Measurements from ENCODE around the gene MTF1. TPM values are rescaled to one million over a fixed set of nuclear protein-coding genes. Genes with fewer than 3 reads are reported as not detected.

MTF1 gene
- total and polyA plus RNA-seq, 4 donors: 2.6 to 23.3 (median 10.8) TPM

DNA sequence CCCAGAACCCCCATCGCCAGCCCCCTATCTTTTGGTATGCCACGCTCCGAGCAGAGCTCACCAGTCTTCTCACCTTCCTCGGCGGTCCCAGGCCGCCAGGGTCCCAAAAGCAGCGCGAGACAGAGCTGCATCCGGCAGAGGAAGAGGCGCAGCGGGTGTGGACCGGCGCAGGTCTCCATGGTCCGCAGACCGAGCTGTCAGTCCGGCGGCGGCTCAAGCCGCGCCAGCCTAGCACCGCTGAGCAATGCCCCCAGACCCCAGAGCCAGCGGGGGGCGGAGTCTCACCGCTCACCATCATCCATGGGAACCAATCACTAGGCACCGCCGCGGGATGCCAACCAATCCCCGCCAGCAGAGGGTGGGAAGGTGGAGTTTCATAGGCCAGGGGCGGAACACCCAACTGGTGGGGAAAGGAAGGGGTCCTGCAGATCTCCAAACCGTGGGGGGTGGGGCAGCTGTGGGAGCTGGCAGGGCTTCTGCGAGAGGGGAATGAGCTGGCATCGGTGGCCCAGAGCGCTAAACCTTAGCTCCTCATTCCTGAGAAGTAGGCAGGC is 94.4 kb downstream of the MTF1 start, which contains the start of gene EPHA10:
Gene EPHA10 (minus strand): TSS at position 233 of the 554 bp plus-strand sequence. CDS start 54 bp downstream, at position 179.
- Histone ChIP-seq H3K4me3 (no peak within 1 kb of the TSS), H3K4me1 (ENCODE audit: control insufficient read depth in 5 of 5, insufficient read depth in 5 of 5, low read length in 5 of 5) (peaks cover 0 to 2% (median 0%) of the 10 kb centered on the region in 5 donors), H3K27ac (ENCODE audit: low read depth in 1 of 2, low read length in 1 of 2) (no peak within 1 kb of the TSS), H3K36me3 (ENCODE audit: control insufficient read depth in 4 of 4, insufficient read depth in 4 of 4, low read length in 4 of 4) (no peaks in the 10 kb centered on the region), H3K27me3 (ENCODE audit: control insufficient read depth in 3 of 3, insufficient read depth in 3 of 3, low read length in 2 of 3) (peaks cover 12 to 52% (median 27%) of the 10 kb centered on the region in 3 donors), H3K9ac (ENCODE audit: insufficient read depth in 1 of 2, low read length in 2 of 2) (no peak within 1 kb of the TSS), H3K9me3 (ENCODE audit: control insufficient read depth in 4 of 4, insufficient read depth in 3 of 4, low read length in 3 of 4) (peaks cover 0 to 19% (median 0%) of the 10 kb centered on the region in 4 donors)
- ATAC-seq (ENCODE audit: insufficient read depth, low FRiP score): no peak
- DNase-seq: no peak
- WGBS, 2 donors: 6 to 8% methylated on average over 33 of the region's 33 CpGs
- TF ChIP-seq, protein P1, sequence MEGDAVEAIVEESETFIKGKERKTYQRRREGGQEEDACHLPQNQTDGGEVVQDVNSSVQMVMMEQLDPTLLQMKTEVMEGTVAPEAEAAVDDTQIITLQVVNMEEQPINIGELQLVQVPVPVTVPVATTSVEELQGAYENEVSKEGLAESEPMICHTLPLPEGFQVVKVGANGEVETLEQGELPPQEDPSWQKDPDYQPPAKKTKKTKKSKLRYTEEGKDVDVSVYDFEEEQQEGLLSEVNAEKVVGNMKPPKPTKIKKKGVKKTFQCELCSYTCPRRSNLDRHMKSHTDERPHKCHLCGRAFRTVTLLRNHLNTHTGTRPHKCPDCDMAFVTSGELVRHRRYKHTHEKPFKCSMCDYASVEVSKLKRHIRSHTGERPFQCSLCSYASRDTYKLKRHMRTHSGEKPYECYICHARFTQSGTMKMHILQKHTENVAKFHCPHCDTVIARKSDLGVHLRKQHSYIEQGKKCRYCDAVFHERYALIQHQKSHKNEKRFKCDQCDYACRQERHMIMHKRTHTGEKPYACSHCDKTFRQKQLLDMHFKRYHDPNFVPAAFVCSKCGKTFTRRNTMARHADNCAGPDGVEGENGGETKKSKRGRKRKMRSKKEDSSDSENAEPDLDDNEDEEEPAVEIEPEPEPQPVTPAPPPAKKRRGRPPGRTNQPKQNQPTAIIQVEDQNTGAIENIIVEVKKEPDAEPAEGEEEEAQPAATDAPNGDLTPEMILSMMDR (IDR thresholded peaks at IDR 0.05; ENCODE audit: control extremely low read depth, extremely low read depth): no peak

DNA sequence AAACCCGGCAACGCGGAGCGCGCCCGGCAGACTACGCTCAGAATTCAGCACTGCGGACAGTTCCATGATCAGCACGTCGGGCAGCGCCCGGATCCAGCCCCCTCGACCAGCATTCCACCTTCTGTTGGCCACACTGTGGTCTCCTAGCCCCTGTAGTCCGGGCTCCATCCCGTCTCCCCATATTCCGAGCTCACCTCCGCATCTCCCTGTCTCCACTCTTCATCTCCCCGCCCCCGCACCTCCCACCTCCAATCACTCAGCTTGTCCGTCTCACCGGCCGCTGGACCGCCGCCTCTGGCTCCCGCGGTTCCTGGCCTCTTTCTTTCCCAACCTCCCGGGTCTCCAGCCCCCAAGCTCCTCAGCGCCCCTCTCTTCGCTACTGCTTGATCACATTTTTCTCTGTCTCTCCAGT is 95.0 kb downstream of the MTF1 start:
- 5 to 10% methylated on average over 29 of the region's 29 CpGs for WGBS, 2 donors

DNA sequence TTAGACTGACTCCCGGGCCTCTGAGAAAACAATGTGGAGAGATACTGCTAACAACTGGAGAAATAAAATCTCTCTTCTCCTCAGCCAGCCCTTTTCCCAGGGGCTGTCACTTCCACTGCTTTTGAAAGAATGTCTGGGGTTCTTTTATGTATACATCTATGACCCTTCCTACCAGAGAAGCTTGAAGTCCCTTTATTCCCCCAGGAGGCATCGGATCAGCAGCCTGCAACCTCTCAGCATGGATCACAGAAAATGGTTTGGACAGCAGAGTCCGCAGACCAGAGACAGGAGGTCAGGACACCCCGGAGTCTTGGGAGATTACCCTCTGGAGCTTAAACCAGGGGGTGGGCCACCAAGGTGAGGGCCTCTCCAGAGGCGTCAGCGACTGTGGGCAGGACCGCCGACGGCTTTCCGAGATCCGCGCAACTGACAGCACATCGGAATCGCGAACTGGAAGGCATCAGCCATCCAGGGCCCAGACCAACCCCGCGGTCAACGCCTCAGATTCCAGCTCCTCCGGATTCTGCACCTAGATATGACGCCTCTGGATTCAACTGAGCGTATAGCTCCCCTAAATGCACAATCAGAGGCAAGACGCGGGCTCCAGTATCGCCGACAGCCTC is 95.5 kb downstream of the MTF1 start:
- no peak overlapping the region for H3K9ac ChIP-seq (ENCODE audit: insufficient read depth in 1 of 2, low read length in 2 of 2)
- no peak overlapping the region for H3K27ac ChIP-seq (ENCODE audit: low read depth in 1 of 2, low read length in 1 of 2)
- peaks cover 0 to 19% (median 0%) of the 10 kb centered on the region in 4 donors for H3K9me3 ChIP-seq (ENCODE audit: control insufficient read depth in 4 of 4, insufficient read depth in 3 of 4, low read length in 3 of 4)
- 21 to 26% methylated on average over 25 of the region's 25 CpGs for WGBS, 2 donors
- peaks cover 14 to 57% (median 30%) of the 10 kb centered on the region in 3 donors for H3K27me3 ChIP-seq (ENCODE audit: control insufficient read depth in 3 of 3, insufficient read depth in 3 of 3, low read length in 2 of 3)
- no peaks in the 10 kb centered on the region for H3K36me3 ChIP-seq (ENCODE audit: control insufficient read depth in 4 of 4, insufficient read depth in 4 of 4, low read length in 4 of 4)
- TF ChIP-seq, protein P1 (IDR thresholded peaks at IDR 0.05; ENCODE audit: control extremely low read depth, extremely low read depth): no peak
- no peak for DNase-seq
- no peak overlapping the region for H3K4me3 ChIP-seq
- peaks cover 0 to 2% (median 0%) of the 10 kb centered on the region in 5 donors for H3K4me1 ChIP-seq (ENCODE audit: control insufficient read depth in 5 of 5, insufficient read depth in 5 of 5, low read length in 5 of 5)
- no peak for ATAC-seq (ENCODE audit: insufficient read depth, low FRiP score)

More for the DNA sequence above, 95.0 kb downstream of the MTF1 start:
- peak; percentile 63 to 79 (median 72) for DNase-seq
- Histone ChIP-seq H3K4me3 (no peak overlapping the region), H3K27ac (ENCODE audit: low read depth in 1 of 2, low read length in 1 of 2) (no peak overlapping the region), H3K4me1 (ENCODE audit: control insufficient read depth in 5 of 5, insufficient read depth in 5 of 5, low read length in 5 of 5) (peaks cover 0 to 2% (median 0%) of the 10 kb centered on the region in 5 donors), H3K9ac (ENCODE audit: insufficient read depth in 1 of 2, low read length in 2 of 2) (no peak overlapping the region), H3K9me3 (ENCODE audit: control insufficient read depth in 4 of 4, insufficient read depth in 3 of 4, low read length in 3 of 4) (peaks cover 0 to 19% (median 0%) of the 10 kb centered on the region in 4 donors), H3K36me3 (ENCODE audit: control insufficient read depth in 4 of 4, insufficient read depth in 4 of 4, low read length in 4 of 4) (no peaks in the 10 kb centered on the region), H3K27me3 (ENCODE audit: control insufficient read depth in 3 of 3, insufficient read depth in 3 of 3, low read length in 2 of 3) (peaks cover 14 to 52% (median 30%) of the 10 kb centered on the region in 3 donors)
- TF ChIP-seq, protein P1 (IDR thresholded peaks at IDR 0.05; ENCODE audit: control extremely low read depth, extremely low read depth): no peak
- ATAC-seq (ENCODE audit: insufficient read depth, low FRiP score): no peak

Measured in lung (tissue), 12 donors.